GM23338 (cell line): Measurements from ENCODE around the gene GNB1. TPM values are rescaled to one million over a fixed set of nuclear protein-coding genes. Genes with fewer than 3 reads are reported as not detected.

Source experiments
- ATAC-seq: fragments of 200-7000 bp; cut with Tn5 transposase; 3 replicates; pipeline ENCODE4 v1.9.1; 2020
- DNase-seq: peaks from one replicate; pipeline ENCODE4 v3.0.0-alpha.2; 2015; ENCODE audit warnings: low spot score
- H2AFZ ChIP-seq: fragments of 200-600 bp; sonication (generic); 2 replicates; pipeline ENCODE4 v1.8.0; 2016; ENCODE audit warnings: antibody characterized with exemption, mild to moderate bottlenecking, moderate library complexity
- H3F3A ChIP-seq: fragments of 200-600 bp; sonication (generic); replicated peaks from 2 replicates; pipeline ENCODE4 v1.8.0; 2017; ENCODE audit warnings: antibody characterized with exemption, mixed run types, low read depth
- H3K27ac ChIP-seq: fragments of 200-600 bp; sonication (generic); 2 replicates; pipeline ENCODE4 v1.6.1; 2016; ENCODE audit warnings: low read depth
- H3K27me3 ChIP-seq: fragments of 200-600 bp; sonication (generic); 2 replicates; pipeline ENCODE4 v1.8.0; 2016; ENCODE audit warnings: mild to moderate bottlenecking, mixed run types, moderate library complexity; ENCODE audit not compliant: insufficient read depth
- H3K36me3 ChIP-seq: fragments of 200-600 bp; sonication (generic); 2 replicates; pipeline ENCODE4 v1.8.0; 2016; ENCODE audit warnings: mild to moderate bottlenecking; ENCODE audit not compliant: insufficient read depth
- H3K4me1 ChIP-seq: fragments of 200-600 bp; sonication (generic); 2 replicates; pipeline ENCODE4 v1.8.0; 2016; ENCODE audit warnings: mild to moderate bottlenecking, moderate library complexity; ENCODE audit not compliant: insufficient read depth
- H3K4me2 ChIP-seq: fragments of 200-600 bp; sonication (generic); 2 replicates; pipeline ENCODE4 v1.7.1; 2017; ENCODE audit warnings: mixed run types
- H3K4me3 ChIP-seq: fragments of 200-600 bp; sonication (generic); 2 replicates; pipeline ENCODE4 v1.6.1; 2016; ENCODE audit warnings: mixed run types
- H3K79me2 ChIP-seq: fragments of 200-600 bp; sonication (generic); replicated peaks from 2 replicates; pipeline ENCODE4 v1.8.0; 2017; ENCODE audit warnings: mild to moderate bottlenecking; ENCODE audit not compliant: insufficient read depth
- H3K9me2 ChIP-seq: fragments of 200-600 bp; sonication (generic); 2 replicates; pipeline ENCODE4 v1.8.0; 2017; ENCODE audit not compliant: insufficient read depth
- H4K20me1 ChIP-seq: fragments of 200-600 bp; sonication (generic); replicated peaks from 2 replicates; pipeline ENCODE4 v1.8.0; 2017; ENCODE audit warnings: mild to moderate bottlenecking; ENCODE audit not compliant: insufficient read depth
- H3K27ac Mint-ChIP-seq: 2 replicates; pipeline ENCODE4 v1.8.0; 2020; ENCODE audit warnings: inconsistent platforms, mild to moderate bottlenecking, moderate library complexity, mixed read lengths
- H3K27me3 Mint-ChIP-seq: 3 replicates; pipeline ENCODE4 v1.8.0; 2022; ENCODE audit warnings: low read depth, mild to moderate bottlenecking, moderate library complexity, mixed read lengths, inconsistent platforms; ENCODE audit not compliant: insufficient read depth, poor library complexity
- H3K36me3 Mint-ChIP-seq: 3 replicates; pipeline ENCODE4 v1.8.0; 2021; ENCODE audit warnings: low read depth, mild to moderate bottlenecking, inconsistent platforms, moderate library complexity, mixed read lengths
- H3K4me1 Mint-ChIP-seq: 3 replicates; pipeline ENCODE4 v1.8.0; 2020; ENCODE audit warnings: mild to moderate bottlenecking, inconsistent platforms, mixed read lengths
- H3K4me3 Mint-ChIP-seq: 3 replicates; pipeline ENCODE4 v1.8.0; 2021; ENCODE audit warnings: moderate library complexity, mild to moderate bottlenecking, inconsistent platforms, mixed read lengths
- H3K9me3 Mint-ChIP-seq: 3 replicates; pipeline ENCODE4 v1.8.0; 2020; ENCODE audit warnings: moderate library complexity, mild to moderate bottlenecking, inconsistent platforms, mixed read lengths
- CREB1 ChIP-seq: fragments of 250-450 bp; sonication (Bioruptor Pico); IDR thresholded peaks from 2 replicates; pipeline ENCODE4 v1.5.0; 2020; ENCODE audit warnings: low read depth, mild to moderate bottlenecking, moderate library complexity
- ETS1 ChIP-seq: IDR thresholded peaks from 2 replicates; pipeline ENCODE4 v1.6.1; 2016; ENCODE audit warnings: antibody characterized with exemption
- EZH2 ChIP-seq: fragments of 200-600 bp; sonication (generic); IDR thresholded peaks from one replicate; pipeline ENCODE4 v1.8.0; 2017; ENCODE audit warnings: antibody characterized with exemption, mild to moderate bottlenecking, low read depth; ENCODE audit not compliant: unreplicated experiment
- EZH2phosphoT487 ChIP-seq: fragments of 200-600 bp; sonication (generic); IDR thresholded peaks from one replicate; pipeline ENCODE4 v1.8.1; 2018; ENCODE audit warnings: antibody characterized with exemption; ENCODE audit not compliant: unreplicated experiment
- JUNB ChIP-seq: IDR thresholded peaks from one replicate; pipeline ENCODE4 v1.6.1; 2016; ENCODE audit warnings: antibody characterized with exemption; ENCODE audit not compliant: unreplicated experiment
- NANOG ChIP-seq: IDR thresholded peaks from 2 replicates; pipeline ENCODE4 v1.6.1; 2016; ENCODE audit warnings: antibody characterized with exemption, borderline replicate concordance
- STAT1 ChIP-seq: IDR thresholded peaks from one replicate; pipeline ENCODE4 v1.6.1; 2016; ENCODE audit warnings: antibody characterized with exemption; ENCODE audit not compliant: unreplicated experiment
- ZNF114 ChIP-seq: fragments of 250-450 bp; sonication (Bioruptor Pico); IDR thresholded peaks from 2 replicates; pipeline ENCODE4 v1.5.0; 2020; ENCODE audit warnings: mild to moderate bottlenecking, moderate library complexity
- ZNF331 ChIP-seq: fragments of 250-450 bp; sonication (Bioruptor Pico); IDR thresholded peaks from 2 replicates; pipeline ENCODE4 v1.5.0; 2020; ENCODE audit warnings: low read depth, mild to moderate bottlenecking, moderate library complexity
- polyA plus RNA-seq: library from polyadenylated mRNA; unstranded; fragments of >200 nt; fragmentation: Nextera tagmentation; extraction: Ambion mirVana; gene quantifications from 2 replicates; pipeline ENCODE4 v1.2.1, GENCODE V29; 2016
- total RNA-seq: library from RNA; depleted of rRNA; stranded (reverse); fragments of >200 nt; shearing (Covaris generic); gene quantifications from 2 replicates; pipeline ENCODE4 v1.2.3, GENCODE V29; 2014
- TF ChIP-seq, protein P1 (sequence below), 2 experiments: fragments of 200-600 bp in 1 of 2; sonication (generic) in 1 of 2; conservative IDR thresholded peaks; 2 replicates each; pipeline versions ENCODE4 v1.5.1 to v1.6.1; 2016 to 2017; ENCODE audit warnings: antibody characterized with exemption in 2 of 2, low read depth in 2 of 2, mild to moderate bottlenecking in 2 of 2, moderate library complexity in 1 of 2
- TF ChIP-seq, protein P2 (sequence below): IDR thresholded peaks from one replicate; pipeline ENCODE4 v1.6.1; 2018; ENCODE audit warnings: antibody characterized with exemption; ENCODE audit not compliant: unreplicated experiment

Gene GNB1
- total and polyA plus RNA-seq, 2 experiments from 2014 or later = 65.4 to 138 TPM

GRCh38 chr1:1915911-1916840 is 25.3 kb upstream of the GNB1 start:
- TF ChIP-seq EZH2phosphoT487 (no peak), STAT1 (no peak)
- no peak for ATAC-seq

GRCh38 chr1:1914971-1915692 is 24.2 kb upstream of the GNB1 start, which contains the start of gene CALML6:
Gene CALML6 (plus strand): TSS chr1:1915260. CDS start chr1:1915281, 21 bp downstream.
- no peaks in the 10 kb centered on the region for H3K79me2 ChIP-seq
- H3K4me3 ChIP-seq = no peak within 1 kb of the TSS
- DNase-seq = no peak
- ATAC-seq = no peak
- H3K4me1 ChIP-seq = peaks cover under 1% of the 10 kb centered on the region; the same call in 1 of the 2 replicates
- no peak within 1 kb of the TSS for H3K4me2 ChIP-seq
- no peak within 1 kb of the TSS for H2AFZ ChIP-seq
- H4K20me1 ChIP-seq = no peaks in the 10 kb centered on the region
- H3K27ac ChIP-seq = no peak within 1 kb of the TSS
- H3K9me2 ChIP-seq = no peaks in the 10 kb centered on the region
- peaks cover 13% of the 10 kb centered on the region for H3K4me1 Mint-ChIP-seq
- H3K4me3 Mint-ChIP-seq = no peak within 1 kb of the TSS
- 0 out of 2 replicates have a peak, but pooled peaks cover 11% of the 10 kb centered on the region for H3F3A ChIP-seq
- H3K27me3 ChIP-seq = no peaks in the 10 kb centered on the region
- no peaks in the 10 kb centered on the region for H3K36me3 ChIP-seq
- peaks cover 9% of the 10 kb centered on the region for H3K27me3 Mint-ChIP-seq
- no peaks in the 10 kb centered on the region; the same call in 2 of the 3 replicates for H3K36me3 Mint-ChIP-seq
- no peak within 1 kb of the TSS for H3K27ac Mint-ChIP-seq
- H3K9me3 Mint-ChIP-seq = no peaks in the 10 kb centered on the region
- TF ChIP-seq JUNB (no peak), STAT1 (no peak), EZH2phosphoT487 (no peak), EZH2 (no peak), NANOG (no peak), ETS1 (no peak), ZNF114 (no peak), CREB1 (CRISPR knock-in tag) (no peak), ZNF331 (CRISPR knock-in tag) (no peak)
- TF ChIP-seq, protein P1, sequence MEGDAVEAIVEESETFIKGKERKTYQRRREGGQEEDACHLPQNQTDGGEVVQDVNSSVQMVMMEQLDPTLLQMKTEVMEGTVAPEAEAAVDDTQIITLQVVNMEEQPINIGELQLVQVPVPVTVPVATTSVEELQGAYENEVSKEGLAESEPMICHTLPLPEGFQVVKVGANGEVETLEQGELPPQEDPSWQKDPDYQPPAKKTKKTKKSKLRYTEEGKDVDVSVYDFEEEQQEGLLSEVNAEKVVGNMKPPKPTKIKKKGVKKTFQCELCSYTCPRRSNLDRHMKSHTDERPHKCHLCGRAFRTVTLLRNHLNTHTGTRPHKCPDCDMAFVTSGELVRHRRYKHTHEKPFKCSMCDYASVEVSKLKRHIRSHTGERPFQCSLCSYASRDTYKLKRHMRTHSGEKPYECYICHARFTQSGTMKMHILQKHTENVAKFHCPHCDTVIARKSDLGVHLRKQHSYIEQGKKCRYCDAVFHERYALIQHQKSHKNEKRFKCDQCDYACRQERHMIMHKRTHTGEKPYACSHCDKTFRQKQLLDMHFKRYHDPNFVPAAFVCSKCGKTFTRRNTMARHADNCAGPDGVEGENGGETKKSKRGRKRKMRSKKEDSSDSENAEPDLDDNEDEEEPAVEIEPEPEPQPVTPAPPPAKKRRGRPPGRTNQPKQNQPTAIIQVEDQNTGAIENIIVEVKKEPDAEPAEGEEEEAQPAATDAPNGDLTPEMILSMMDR (conservative IDR thresholded peaks at IDR 0.05; ENCODE audit: low read depth in 2 of 2) = no peak
- TF ChIP-seq, protein P2, sequence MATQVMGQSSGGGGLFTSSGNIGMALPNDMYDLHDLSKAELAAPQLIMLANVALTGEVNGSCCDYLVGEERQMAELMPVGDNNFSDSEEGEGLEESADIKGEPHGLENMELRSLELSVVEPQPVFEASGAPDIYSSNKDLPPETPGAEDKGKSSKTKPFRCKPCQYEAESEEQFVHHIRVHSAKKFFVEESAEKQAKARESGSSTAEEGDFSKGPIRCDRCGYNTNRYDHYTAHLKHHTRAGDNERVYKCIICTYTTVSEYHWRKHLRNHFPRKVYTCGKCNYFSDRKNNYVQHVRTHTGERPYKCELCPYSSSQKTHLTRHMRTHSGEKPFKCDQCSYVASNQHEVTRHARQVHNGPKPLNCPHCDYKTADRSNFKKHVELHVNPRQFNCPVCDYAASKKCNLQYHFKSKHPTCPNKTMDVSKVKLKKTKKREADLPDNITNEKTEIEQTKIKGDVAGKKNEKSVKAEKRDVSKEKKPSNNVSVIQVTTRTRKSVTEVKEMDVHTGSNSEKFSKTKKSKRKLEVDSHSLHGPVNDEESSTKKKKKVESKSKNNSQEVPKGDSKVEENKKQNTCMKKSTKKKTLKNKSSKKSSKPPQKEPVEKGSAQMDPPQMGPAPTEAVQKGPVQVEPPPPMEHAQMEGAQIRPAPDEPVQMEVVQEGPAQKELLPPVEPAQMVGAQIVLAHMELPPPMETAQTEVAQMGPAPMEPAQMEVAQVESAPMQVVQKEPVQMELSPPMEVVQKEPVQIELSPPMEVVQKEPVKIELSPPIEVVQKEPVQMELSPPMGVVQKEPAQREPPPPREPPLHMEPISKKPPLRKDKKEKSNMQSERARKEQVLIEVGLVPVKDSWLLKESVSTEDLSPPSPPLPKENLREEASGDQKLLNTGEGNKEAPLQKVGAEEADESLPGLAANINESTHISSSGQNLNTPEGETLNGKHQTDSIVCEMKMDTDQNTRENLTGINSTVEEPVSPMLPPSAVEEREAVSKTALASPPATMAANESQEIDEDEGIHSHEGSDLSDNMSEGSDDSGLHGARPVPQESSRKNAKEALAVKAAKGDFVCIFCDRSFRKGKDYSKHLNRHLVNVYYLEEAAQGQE = no peak

More at GRCh38 chr1:1915911-1916840, 25.3 kb upstream of the GNB1 start:
- Mint-ChIP-seq H3K27ac (no peak overlapping the region), H3K4me1 (peaks cover 9% of the 10 kb centered on the region; the same call in 1 of the 3 replicates), H3K9me3 (no peaks in the 10 kb centered on the region), H3K27me3 (peaks cover 6% of the 10 kb centered on the region), H3K36me3 (no peaks in the 10 kb centered on the region; the same call in 2 of the 3 replicates), H3K4me3 (no peak overlapping the region)
- H3K4me2 ChIP-seq = no peak overlapping the region
- no peaks in the 10 kb centered on the region for H4K20me1 ChIP-seq
- no peak overlapping the region for H2AFZ ChIP-seq
- no peak for DNase-seq
- no peaks in the 10 kb centered on the region for H3K36me3 ChIP-seq
- no peaks in the 10 kb centered on the region for H3K79me2 ChIP-seq
- no peak overlapping the region for H3K27ac ChIP-seq
- no peaks in the 10 kb centered on the region for H3K27me3 ChIP-seq
- no peaks in the 10 kb centered on the region; the same call in 1 of the 2 replicates for H3K4me1 ChIP-seq
- no peak overlapping the region for H3K4me3 ChIP-seq
- 0 out of 2 replicates have a peak, but pooled peaks cover 11% of the 10 kb centered on the region for H3F3A ChIP-seq
- no peaks in the 10 kb centered on the region for H3K9me2 ChIP-seq
